ENCODE results near the gene ZEB1. TPM values are rescaled to one million over a fixed set of nuclear protein-coding genes. Genes with fewer than 3 reads are reported as not detected.

The ZEB1 gene
- total and polyA plus RNA-seq, 10 of the 15 experiments (the other 5 are each of a cell fraction or from before 2014, with no cell fraction given) = 10.4 to 35.6 (median 24.5) TPM

GRCh38 chr10:31466313-31466712, 147.3 kb downstream of the ZEB1 start (continued):
- TF ChIP-seq MLLT1 (IDR thresholded peaks at IDR 0.05) = no peak
- TF ChIP-seq ZNF217 (IDR thresholded peaks at IDR 0.05) = no peak
- no peak for TF ChIP-seq ZBTB4 (CRISPR knock-in tag; IDR thresholded peaks at IDR 0.05)
- no peak for TF ChIP-seq RUNX3 (IDR thresholded peaks at IDR 0.05; ENCODE audit: low read length)
- TF ChIP-seq IRF4 (IDR thresholded peaks at IDR 0.05; ENCODE audit: low read depth, low read length) = no peak
- TF ChIP-seq YY1 (IDR thresholded peaks at IDR 0.05; ENCODE audit: low read depth, low read length) = no peak
- no peak for TF ChIP-seq E2F4 (IDR thresholded peaks at IDR 0.05; ENCODE audit: low read depth, low read length)
- TF ChIP-seq LARP7 (IDR thresholded peaks at IDR 0.05) = no peak
